Astrocyte of the spinal cord (primary cell): Measurements from ENCODE around the gene BCS1L.
"Not testable (repeated sequence)": the region's sequence is repeated elsewhere in the genome, so short reads cannot be mapped to it uniquely, and the experiment has no call there.

Source experiments
- DNase-seq: peaks from one replicate; pipeline ENCODE4 v3.0.0; 2011; ENCODE audit warnings: low read depth, low spot score
- H3K4me3 ChIP-seq: 2 replicates; pipeline ENCODE4 v1.5.1; 2011; ENCODE audit warnings: low read depth, mild to moderate bottlenecking, low read length, moderate library complexity
- in situ Hi-C: cut with HindIII; loops from 2 replicates; pipeline ENCODE4 v1.10.0; 2017; ENCODE audit warnings: low sequenced_read_pairs
- TF ChIP-seq, protein P1 (sequence below): IDR thresholded peaks from 2 replicates; pipeline ENCODE4 v1.5.1; 2012; ENCODE audit warnings: low read depth, mild to moderate bottlenecking, low read length, inconsistent platforms

BCS1L gene

DNA sequence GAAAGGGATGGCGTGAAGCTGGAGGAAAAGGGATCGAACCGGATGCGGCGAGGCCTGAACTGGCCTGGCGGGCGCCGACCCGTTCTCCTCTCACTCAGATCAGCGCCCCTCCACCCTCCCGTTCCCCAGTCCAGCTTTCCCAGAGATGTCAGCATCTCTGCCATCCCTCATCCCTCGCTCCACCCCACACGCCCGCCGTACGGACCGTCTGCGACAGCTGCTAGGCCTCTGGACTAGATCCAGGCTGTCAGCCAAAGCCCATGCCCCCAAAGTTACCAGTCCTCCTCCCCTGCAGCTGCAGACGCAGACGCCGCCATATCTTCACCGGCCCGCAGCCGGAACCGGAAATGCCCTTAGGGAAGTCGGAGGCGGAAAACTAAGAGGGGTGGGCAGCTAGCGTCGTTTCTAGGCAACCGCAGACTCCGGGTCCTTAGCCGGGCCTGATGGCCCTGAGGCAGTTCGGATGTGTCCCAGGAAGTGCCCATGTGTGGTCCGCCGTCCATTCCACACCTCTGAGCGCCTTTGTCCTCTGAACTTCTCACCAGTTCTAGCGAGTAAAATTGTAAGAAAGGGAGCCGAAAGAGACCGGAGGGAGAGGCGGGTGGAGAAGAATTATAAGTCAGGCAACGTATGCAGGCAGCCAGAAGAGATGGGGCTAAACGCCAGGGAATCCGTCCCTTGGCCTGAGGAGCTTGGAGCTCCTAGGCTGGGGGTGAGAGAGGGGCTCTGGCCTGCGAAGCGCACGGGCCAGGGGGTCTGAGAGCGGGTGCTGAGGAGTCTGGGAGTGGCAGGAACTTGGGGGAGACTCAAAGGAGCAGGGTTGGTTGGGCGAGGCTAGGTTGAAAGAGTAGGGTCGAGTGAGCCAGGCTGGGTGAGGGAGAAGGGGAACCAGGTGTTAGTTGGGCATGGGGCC is 12.4 kb downstream of the BCS1L start, which contains the start of the genes RNF25 and STK36:
RNF25 (minus strand) TSS at position 349 of the 913 bp plus-strand sequence; CDS start at position 317, 32 bp downstream.
STK36 (plus strand) TSS at position 433 of the 913 bp plus-strand sequence. CDS start 744 bp downstream, outside the sequence.
- TF ChIP-seq, protein P1, sequence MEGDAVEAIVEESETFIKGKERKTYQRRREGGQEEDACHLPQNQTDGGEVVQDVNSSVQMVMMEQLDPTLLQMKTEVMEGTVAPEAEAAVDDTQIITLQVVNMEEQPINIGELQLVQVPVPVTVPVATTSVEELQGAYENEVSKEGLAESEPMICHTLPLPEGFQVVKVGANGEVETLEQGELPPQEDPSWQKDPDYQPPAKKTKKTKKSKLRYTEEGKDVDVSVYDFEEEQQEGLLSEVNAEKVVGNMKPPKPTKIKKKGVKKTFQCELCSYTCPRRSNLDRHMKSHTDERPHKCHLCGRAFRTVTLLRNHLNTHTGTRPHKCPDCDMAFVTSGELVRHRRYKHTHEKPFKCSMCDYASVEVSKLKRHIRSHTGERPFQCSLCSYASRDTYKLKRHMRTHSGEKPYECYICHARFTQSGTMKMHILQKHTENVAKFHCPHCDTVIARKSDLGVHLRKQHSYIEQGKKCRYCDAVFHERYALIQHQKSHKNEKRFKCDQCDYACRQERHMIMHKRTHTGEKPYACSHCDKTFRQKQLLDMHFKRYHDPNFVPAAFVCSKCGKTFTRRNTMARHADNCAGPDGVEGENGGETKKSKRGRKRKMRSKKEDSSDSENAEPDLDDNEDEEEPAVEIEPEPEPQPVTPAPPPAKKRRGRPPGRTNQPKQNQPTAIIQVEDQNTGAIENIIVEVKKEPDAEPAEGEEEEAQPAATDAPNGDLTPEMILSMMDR, result no peak
- in situ Hi-C loops, result no loop called here
- DNase-seq, result peak; percentile 93
- H3K4me3 ChIP-seq, result peak within 1 kb of the TSS; percentile 96

DNA sequence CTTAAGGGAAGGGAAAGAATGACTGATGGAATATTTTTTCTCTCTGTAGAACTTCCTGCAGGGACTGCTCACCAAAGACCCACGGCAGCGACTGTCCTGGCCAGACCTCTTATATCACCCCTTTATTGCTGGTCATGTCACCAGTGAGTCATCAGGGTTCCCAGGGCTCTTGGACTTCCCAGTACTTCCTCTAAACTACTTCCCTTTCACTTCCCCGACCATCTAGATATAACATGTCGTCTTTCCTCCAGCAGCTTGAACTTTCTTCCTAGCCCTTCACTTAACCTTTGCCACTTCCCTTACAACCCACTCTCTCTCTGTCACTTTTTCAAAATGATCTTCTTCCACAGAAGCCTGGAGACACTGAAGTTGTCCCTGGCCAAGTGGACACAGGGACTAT is 19.6 kb downstream of the BCS1L start:
- no peak for DNase-seq
- TF ChIP-seq, protein P1, result no peak
- no peak overlapping the region for H3K4me3 ChIP-seq
- in situ Hi-C loops, result no loop called here

- in situ Hi-C loops, result no loop called here
- DNase-seq, result no peak
- TF ChIP-seq, protein P1, result no peak
Observed at GRCh38 chr2:218680061-218680460, 20.6 kb downstream of the BCS1L start.

GRCh38 chr2:218687400-218688060 is 28.0 kb downstream of the BCS1L start:
- DNase-seq, result peak; percentile 84
- in situ Hi-C loops, H3K4me3 ChIP-seq: not testable (repeated sequence)
- TF ChIP-seq, protein P1, result peak; percentile 94

More at GRCh38 chr2:218680061-218680460, 20.6 kb downstream of the BCS1L start:
- no peak overlapping the region for H3K4me3 ChIP-seq

DNA sequence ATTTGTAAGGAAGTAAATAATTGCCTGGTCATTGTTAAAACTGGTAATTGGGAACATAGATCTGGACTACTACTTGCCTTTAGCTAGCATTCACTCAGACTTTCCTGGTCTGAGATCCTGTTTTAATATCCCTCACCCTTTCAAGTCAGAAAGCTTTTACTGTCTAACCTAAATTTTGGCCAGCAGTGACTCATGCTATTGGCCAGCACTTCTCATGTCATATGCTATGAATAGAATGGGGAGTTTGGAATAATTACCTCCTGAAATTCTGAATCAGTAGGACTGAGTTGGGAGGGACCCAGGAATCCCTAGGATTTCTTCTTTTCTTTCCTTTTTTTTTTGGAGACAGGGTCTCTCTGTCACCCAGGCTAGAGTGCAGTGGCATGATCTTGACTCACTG is 31.8 kb downstream of the BCS1L start:
- no peak overlapping the region for H3K4me3 ChIP-seq
- in situ Hi-C loops, result no loop called here
- peak; percentile 35 for DNase-seq
- TF ChIP-seq, protein P1, result no peak

- DNase-seq, result peak; percentile 56
- TF ChIP-seq, protein P1, result no peak
- H3K4me3 ChIP-seq, result no peak overlapping the region
- in situ Hi-C loops, result no loop called here
Observed at GRCh38 chr2:218694405-218695145, 35.1 kb downstream of the BCS1L start.
